Smooth muscle cell of the brain vasculature (primary cell): Measurements from ENCODE around the gene TRIM6.
"Not testable (repeated sequence)": the region's sequence is repeated elsewhere in the genome, so short reads cannot be mapped to it uniquely, and the experiment has no call there.

ENCODE experiments used
- DNase-seq: peaks from one replicate; pipeline ENCODE4 v3.0.0-alpha.2; 2012; ENCODE audit warnings: low read depth, low spot score

The TRIM6 gene

DNA sequence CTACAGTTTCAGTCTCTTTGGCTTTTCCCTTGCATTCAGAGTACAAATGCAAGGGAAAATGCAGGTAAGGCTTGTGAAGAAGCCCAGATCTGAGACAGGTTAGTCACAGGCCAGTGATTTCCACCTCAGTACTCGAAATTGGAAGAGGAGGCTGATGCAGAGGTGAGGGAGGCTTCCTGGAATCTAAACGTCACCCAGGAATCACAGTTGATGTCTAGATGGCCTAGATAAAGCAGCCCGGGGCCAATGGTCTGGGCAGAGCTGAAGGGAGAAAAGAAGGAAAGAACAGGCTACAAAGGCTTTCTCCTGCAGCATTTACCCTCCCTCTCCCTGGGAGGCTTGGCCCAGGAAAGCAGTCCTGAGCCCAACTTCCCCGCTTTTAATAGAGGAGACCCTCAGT, 8.5 kb downstream of the TRIM6 start:
- no peak for DNase-seq

GRCh38 chr11:5605849-5606248, 9.4 kb downstream of the TRIM6 start:
- no peak for DNase-seq

- no peak for DNase-seq
Observed at GRCh38 chr11:5608808-5609207, 12.4 kb downstream of the TRIM6 start.

- no peak for DNase-seq
Observed at GRCh38 chr11:5610446-5610845, 14.0 kb downstream of the TRIM6 start.

DNA sequence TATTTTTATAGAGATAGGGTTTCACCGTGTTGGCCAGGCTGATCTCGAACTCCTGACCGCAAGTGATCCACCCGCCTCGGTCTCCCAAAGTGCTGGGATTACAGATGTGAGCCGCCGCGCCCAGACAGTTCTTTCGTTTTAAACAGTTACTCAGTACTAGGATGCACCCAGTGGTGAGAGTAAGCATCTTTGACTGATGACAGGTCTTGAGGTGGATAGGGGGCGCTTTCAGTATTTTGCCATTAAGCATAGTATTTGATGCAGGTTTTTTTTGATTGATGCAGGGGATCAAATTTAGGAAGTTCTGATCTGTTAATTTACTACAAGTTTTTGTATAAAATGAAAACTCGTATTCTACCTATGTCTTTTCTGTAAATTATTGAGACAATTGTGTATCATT, 15.2 kb downstream of the TRIM6 start:
- DNase-seq = no peak

DNA sequence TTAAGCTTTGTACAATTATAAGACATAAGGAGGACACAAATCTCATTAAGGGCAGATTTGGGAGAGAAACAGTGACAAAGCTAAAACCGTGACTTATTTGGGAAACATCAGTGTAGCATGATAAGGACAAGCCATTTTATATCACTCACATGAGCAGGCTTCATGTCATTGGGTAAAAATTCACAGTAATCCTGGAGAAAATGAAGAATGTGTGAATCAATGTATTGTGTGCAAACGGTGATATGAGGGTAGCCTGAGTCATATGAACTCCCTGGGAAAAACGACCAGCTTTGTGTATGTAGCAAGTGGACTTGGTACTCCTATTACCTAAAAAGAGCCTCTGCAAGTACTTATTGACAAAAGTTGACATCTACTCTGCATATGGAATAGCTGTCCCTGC, 22.4 kb downstream of the TRIM6 start:
- DNase-seq = no peak

GRCh38 chr11:5620651-5621521, 24.4 kb downstream of the TRIM6 start:
- DNase-seq = peak; percentile 70

GRCh38 chr11:5621580-5621979, 25.1 kb downstream of the TRIM6 start:
- DNase-seq = no peak

- DNase-seq = no peak
Observed at GRCh38 chr11:5622802-5623201, 26.4 kb downstream of the TRIM6 start.

DNA sequence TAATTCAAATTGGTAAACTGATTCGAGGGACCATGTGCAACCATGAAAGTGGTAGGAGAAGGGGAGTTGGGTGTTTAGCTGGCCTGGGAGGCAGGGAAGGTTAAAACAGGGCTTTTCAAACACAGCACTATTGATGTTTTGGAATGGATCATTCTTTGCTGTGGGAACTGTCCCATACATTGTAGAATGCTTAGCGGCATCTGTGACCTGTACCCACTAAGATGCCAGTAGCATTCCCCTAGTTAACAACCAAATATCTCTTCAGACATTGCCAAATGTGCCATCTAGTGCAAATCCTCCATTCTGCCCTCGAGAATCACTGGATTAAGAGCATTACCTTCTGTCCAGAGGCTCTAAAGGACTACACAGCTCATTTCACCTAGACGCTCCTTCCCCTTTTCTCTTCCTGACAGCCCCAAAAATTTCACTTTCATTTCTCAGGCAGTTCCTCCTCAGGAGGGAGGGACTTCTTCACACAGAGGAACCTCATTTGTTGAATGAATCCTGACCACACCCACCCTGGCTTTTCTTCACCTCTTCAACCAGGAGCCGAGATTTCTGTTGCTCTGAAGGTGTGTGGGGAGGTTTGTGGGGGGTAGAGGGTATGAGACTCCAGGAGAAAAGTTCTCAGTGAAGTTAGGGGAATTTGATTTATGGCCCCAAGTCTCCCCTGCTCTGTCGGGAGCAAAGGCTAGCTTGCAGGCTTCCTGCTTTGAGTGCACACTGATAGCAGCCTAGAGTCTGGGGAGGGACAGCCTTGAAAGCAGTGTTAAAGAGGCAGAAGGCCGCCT, 28.2 kb downstream of the TRIM6 start, which contains the start of gene TRIM34:
Gene TRIM34 (plus strand): TSS at position 513 of the 791 bp plus-strand sequence. CDS start 7,331 bp downstream, outside the sequence.
- no peak for DNase-seq

DNA sequence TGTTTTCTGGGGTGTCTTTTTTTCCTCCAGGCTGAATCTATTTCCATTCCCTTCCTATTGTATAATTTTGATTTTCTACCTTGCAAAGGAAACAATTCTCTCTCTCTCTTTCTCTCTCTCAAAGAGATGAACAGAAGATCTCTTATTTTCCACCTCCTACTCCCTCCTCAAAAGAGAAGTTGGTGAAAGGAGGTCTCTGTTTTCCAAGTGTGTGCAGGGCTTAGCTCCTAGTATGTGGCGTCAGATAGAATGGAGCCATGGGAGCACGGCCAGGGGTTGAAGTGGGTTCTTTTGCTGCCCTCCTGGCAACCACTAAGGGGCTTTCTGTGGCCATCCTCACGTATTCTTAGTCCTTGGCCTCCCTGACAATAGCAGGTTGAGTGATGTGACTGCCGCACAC, 28.8 kb downstream of the TRIM6 start:
- no peak for DNase-seq

DNA sequence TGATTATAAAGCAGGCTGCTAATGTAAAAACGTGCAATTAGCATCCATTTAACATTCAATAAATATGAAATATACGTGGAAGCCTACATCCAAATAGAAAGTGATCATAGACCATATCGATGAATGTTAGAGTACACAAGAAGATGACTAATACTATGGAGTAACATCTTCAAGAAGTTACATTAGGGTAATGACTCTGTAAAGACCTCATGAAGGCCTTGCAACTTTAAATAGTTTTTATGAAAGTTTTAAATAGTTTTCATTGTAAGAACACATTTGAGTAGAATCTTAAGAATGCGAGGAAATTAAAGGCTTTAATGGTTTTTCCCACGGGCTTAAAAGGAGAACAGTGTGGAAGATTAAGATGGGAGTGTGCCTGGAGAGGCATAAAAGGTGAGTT, 29.8 kb downstream of the TRIM6 start:
- no peak for DNase-seq

- no peak for DNase-seq
Observed at GRCh38 chr11:5631417-5631816, 35.0 kb downstream of the TRIM6 start.

DNA sequence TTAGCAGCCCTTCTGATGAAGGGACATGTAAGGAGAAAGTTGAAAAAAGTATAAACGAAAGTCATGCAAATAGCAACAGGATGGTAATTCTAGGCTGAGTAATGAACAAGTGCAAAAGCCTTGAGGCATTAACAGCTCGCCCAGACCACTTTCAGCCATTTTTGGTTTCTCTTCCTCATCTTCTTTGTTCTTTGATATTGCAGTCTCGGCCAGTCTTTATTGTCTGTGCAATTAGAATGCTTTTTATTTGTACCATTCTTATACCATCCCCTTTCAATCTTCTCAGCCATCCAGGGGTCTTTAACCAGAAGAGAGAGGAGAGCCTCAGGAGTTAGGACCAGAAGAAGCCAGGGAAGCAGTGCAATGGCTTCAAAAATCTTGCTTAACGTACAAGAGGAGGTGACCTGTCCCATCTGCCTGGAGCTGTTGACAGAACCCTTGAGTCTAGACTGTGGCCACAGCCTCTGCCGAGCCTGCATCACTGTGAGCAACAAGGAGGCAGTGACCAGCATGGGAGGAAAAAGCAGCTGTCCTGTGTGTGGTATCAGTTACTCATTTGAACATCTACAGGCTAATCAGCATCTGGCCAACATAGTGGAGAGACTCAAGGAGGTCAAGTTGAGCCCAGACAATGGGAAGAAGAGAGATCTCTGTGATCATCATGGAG, 35.7 kb downstream of the TRIM6 start:
- DNase-seq = no peak

DNA sequence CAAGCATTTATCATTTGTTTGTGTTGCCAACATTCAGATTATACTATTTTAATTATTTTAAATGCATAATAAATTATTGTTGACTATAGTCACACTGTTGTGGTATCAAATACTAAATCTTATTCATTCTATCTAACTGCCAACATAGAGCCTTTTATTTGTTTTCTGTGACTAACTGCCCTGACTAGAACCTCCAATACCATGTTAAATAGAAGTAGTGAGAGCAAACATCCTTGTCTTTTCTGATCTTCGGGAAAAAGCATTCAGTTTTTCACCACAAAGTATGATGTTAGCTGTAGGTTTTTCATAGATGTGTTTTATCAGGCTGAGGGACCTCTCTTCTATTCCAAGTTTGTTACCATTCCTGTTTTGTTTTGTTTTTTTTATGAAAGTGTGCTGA, 43.5 kb downstream of the TRIM6 start:
- no peak for DNase-seq

DNA sequence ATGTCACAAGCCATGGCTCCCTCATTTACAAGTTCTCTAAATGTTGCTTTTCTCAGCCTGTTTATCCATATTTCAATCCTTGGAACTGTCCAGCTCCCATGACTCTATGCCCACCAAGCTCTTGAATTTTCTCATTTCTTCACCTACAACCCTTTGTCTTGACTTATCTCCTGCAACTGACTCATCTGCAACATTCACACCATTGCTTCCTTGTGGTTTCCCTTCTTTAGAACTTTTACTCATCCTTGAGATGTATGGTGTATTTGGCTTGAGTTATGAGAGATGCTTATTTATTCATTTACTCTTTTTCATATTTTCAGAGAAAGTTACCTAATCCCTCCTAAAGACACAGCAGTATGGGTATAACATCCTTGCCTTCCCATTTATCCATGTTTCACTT, 47.1 kb downstream of the TRIM6 start:
- DNase-seq = no peak

DNA sequence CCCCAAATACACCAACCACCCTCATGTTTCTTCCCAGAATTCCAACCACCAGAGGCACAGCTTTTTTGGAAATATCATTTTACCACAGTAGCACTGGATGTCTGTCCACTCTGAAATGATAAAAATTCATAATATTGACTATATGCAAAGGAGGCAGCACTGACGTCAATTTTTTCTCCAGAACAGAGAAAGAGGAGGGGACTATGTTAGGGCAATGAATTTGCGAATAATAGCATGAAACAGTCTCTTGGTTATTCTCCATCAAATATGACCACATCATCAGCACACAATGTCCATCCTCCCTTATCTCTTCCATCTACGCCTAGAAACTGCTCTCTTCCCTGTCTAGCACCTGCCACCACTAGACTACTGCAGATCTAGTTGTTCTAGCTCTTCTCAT, 49.7 kb downstream of the TRIM6 start:
- no peak for DNase-seq

DNA sequence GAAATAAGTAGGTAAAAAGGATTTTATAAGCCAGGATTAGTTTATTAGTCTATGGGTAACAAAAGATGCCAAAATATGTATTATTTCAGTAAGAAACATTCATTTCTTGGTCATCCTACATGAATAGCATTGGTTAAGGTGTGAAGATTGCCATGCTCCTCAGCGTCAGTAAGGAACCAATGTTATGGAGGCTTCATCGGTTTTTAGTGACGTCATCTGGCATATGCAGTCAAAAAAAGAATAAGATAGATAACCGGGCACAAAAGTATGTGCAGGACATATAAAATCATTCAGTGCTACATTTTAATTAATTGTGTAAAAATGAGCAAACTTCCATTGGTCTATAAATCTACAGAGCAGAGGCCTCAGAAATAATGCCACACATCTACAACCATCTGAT, 59.0 kb downstream of the TRIM6 start:
- no peak for DNase-seq

- DNase-seq = not testable (repeated sequence)
Observed at GRCh38 chr11:5656956-5657355, 60.5 kb downstream of the TRIM6 start.

DNA sequence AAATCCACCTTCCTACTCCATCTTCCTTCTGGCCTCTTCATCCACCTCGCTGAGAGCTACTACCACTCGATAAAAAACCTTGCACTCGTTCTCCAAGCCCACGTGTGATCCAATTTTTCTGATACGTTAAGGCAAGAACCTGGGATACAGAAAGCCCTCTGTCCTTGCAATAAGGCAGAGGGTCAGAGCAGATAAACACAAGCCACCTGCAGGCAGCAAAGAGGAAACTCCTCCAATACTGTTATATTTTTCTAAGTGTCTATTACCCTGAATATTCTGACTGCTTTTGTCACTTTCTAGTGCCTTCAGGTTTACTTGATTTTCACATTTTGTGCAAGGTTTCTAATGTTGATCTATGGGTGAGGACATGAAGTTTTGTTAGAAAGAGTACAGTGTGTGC, 61.9 kb downstream of the TRIM6 start:
- no peak for DNase-seq
